Common myeloid progenitor, CD34-positive (primary cell): ENCODE data around the gene DLX4.

Experiments used
- CTCF ChIA-PET: fragments of 350-600 bp; sonication (Branson Sonifier 250); formaldehyde crosslinking; loops from one replicate; lab custom pipeline; 2021; ENCODE audit warnings: antibody characterized with exemption; lab: Charles Lee
- POLR2A ChIA-PET: fragments of 350-600 bp; sonication (Branson Sonifier 250); formaldehyde crosslinking; loops from one replicate; lab custom pipeline; 2021; ENCODE audit warnings: antibody characterized with exemption; lab: Charles Lee
- DNase-seq, 3 donors: peaks; one replicate each; pipeline versions ENCODE4 v3.0.0 to v3.0.0-alpha.2; 2013
- H3K27ac ChIP-seq, 2 experiments: 1 replicate in 1 of 2; 2 replicates in 1 of 2; pipeline ENCODE4 v1.7.0; 2013; ENCODE audit warnings: inconsistent platforms in 2 of 2, low read length in 2 of 2, mild to moderate bottlenecking in 2 of 2, low read depth in 1 of 2, moderate library complexity in 1 of 2; ENCODE audit not compliant: severe bottlenecking in 2 of 2, insufficient read depth in 1 of 2, poor library complexity in 1 of 2
- H3K27me3 ChIP-seq, 5 experiments: replicated peaks in 2 of 5; 1 replicate in 3 of 5; 2 replicates in 2 of 5; pipeline versions ENCODE4 v1.6.1 to v1.7.0; 2013; ENCODE audit warnings: low read length in 4 of 5, mild to moderate bottlenecking in 2 of 5, moderate library complexity in 2 of 5, inconsistent platforms in 1 of 5; ENCODE audit not compliant: insufficient read depth in 5 of 5, control insufficient read depth in 4 of 5
- H3K36me3 ChIP-seq, 4 experiments: 1 replicate in 2 of 4; 2 replicates in 2 of 4; pipeline versions ENCODE4 v1.6.1 to v1.7.0; 2013; ENCODE audit warnings: low read length in 3 of 4, control low read depth in 1 of 4, mild to moderate bottlenecking in 1 of 4; ENCODE audit not compliant: control insufficient read depth in 4 of 4, insufficient read depth in 4 of 4
- H3K4me1 ChIP-seq, 4 experiments: 1 replicate in 3 of 4; 2 replicates in 1 of 4; pipeline versions ENCODE4 v1.6.1 to v1.7.1; 2013; ENCODE audit warnings: low read length in 3 of 4, mild to moderate bottlenecking in 3 of 4, control low read depth in 1 of 4, inconsistent platforms in 1 of 4, moderate library complexity in 1 of 4; ENCODE audit not compliant: control insufficient read depth in 4 of 4, insufficient read depth in 4 of 4; ENCODE audit errors: control extremely low read depth in 1 of 4
- H3K4me3 ChIP-seq, 7 experiments: 1 replicate in 4 of 7; 2 replicates in 3 of 7; pipeline versions ENCODE4 v1.5.1 to v1.7.0; 2013; ENCODE audit warnings: mild to moderate bottlenecking in 7 of 7, low read length in 6 of 7, moderate library complexity in 6 of 7, inconsistent platforms in 2 of 7, low read depth in 2 of 7, control low read depth in 1 of 7; ENCODE audit not compliant: insufficient read depth in 4 of 7, control insufficient read depth in 1 of 7; ENCODE audit errors: extremely low read depth in 1 of 7
- H3K9me3 ChIP-seq, 5 experiments: 1 replicate in 4 of 5; 2 replicates in 1 of 5; pipeline versions ENCODE4 v1.6.1 to v1.7.1; 2013; ENCODE audit warnings: low read length in 4 of 5, mild to moderate bottlenecking in 2 of 5, inconsistent platforms in 1 of 5, low read depth in 1 of 5, moderate library complexity in 1 of 5; ENCODE audit not compliant: control insufficient read depth in 4 of 5, insufficient read depth in 2 of 5; ENCODE audit errors: control extremely low read depth in 1 of 5
- WGBS: methylation state at CpG from one replicate; pipeline ENCODE4 v1.1.5; 2013; ENCODE audit not compliant: insufficient coverage; 5-methylcytosine and 5-hydroxymethylcytosine counted together

Gene DLX4

DNA sequence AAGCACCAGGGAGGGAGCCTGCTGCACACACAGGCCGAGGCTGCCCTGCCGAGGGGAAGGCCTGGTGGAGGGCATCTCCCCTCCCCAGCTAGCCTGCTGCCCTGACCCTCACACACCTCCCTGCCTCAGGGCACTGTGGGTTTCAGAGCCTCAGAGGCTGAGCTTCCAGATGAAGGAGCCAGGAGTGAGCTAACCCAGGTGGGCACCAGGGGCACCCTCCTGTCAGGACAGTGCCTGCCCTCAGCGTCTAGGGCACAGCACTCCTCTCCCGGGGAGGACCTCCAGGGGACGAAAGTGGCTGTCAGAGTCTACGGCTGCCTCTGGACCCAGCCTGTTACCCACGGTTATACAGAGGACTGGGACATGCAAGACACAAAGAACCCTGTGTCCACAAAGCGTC, 22.8 kb upstream of the DLX4 start:
- Histone ChIP-seq H3K36me3 (no peaks in the 10 kb centered on the region), H3K27ac (no peak overlapping the region), H3K9me3 (no peaks in the 10 kb centered on the region), H3K4me3 (no peak overlapping the region), H3K27me3 (peaks cover 4 to 77% (median 20%) of the 10 kb centered on the region in 5 experiments), H3K4me1 (no peaks in the 10 kb centered on the region)
- DNase-seq = no peak
- WGBS = 92% methylated on average over 8 of the region's 8 CpGs
- CTCF ChIA-PET = interaction anchor here (1.0 kb wide), 2 partner anchors 50 to 52 kb away, joined by 3 to 5 read pairs; no protein-coding TSS in a partner anchor
- POLR2A ChIA-PET = interaction anchor here (0.8 kb wide), 1 partner anchor 25 kb away, joined by 3 read pairs; no protein-coding TSS in a partner anchor

- CTCF ChIA-PET = no interaction called here
- peaks cover 4 to 79% (median 25%) of the 10 kb centered on the region in 5 experiments for H3K27me3 ChIP-seq
- no peak overlapping the region for H3K27ac ChIP-seq
- H3K9me3 ChIP-seq = no peaks in the 10 kb centered on the region
- WGBS = 94% methylated on average over 11 of the region's 11 CpGs
- H3K36me3 ChIP-seq = no peaks in the 10 kb centered on the region
- POLR2A ChIA-PET = no interaction called here
- H3K4me3 ChIP-seq = no peak overlapping the region
- DNase-seq = no peak
- no peaks in the 10 kb centered on the region for H3K4me1 ChIP-seq
These were observed 21.9 kb upstream of the DLX4 start for GRCh38 chr17:49946964-49947584.

GRCh38 chr17:49949634-49950033, 19.4 kb upstream of the DLX4 start:
- H3K36me3 ChIP-seq = no peaks in the 10 kb centered on the region
- no peaks in the 10 kb centered on the region for H3K4me1 ChIP-seq
- 100% methylated on average over 2 of the region's 2 CpGs for WGBS
- no peak overlapping the region for H3K4me3 ChIP-seq
- ChIA-PET POLR2A (interaction anchor here (0.6 kb wide), 1 partner anchor 84 kb away, joined by 3 read pairs; no protein-coding TSS in a partner anchor), CTCF (interaction anchor here (1.0 to 7.2 kb wide), 4 partner anchors 24 to 67 kb away, joined by 4 to 91 read pairs (median 7); partner anchors contain the start of gene DLX3)
- DNase-seq = no peak
- H3K27me3 ChIP-seq = peaks cover 0 to 57% (median 25%) of the 10 kb centered on the region in 5 experiments
- H3K9me3 ChIP-seq = no peaks in the 10 kb centered on the region
- H3K27ac ChIP-seq = no peak overlapping the region

- no peaks in the 10 kb centered on the region for H3K9me3 ChIP-seq
- DNase-seq = no peak
- peaks cover 0 to 39% (median 25%) of the 10 kb centered on the region in 5 experiments for H3K27me3 ChIP-seq
- POLR2A ChIA-PET = no interaction called here
- H3K27ac ChIP-seq = no peak overlapping the region
- CTCF ChIA-PET = interaction anchor here (1.0 to 7.2 kb wide), 22 partner anchors 10 to 448 kb away, joined by 3 to 91 read pairs (median 4); partner anchors contain the start of gene DLX3
- no peaks in the 10 kb centered on the region for H3K36me3 ChIP-seq
- 85% methylated on average over 14 of the region's 14 CpGs for WGBS
- no peak overlapping the region for H3K4me3 ChIP-seq
- no peaks in the 10 kb centered on the region for H3K4me1 ChIP-seq
These were observed 17.5 kb upstream of the DLX4 start for GRCh38 chr17:49951362-49952082.

DNA sequence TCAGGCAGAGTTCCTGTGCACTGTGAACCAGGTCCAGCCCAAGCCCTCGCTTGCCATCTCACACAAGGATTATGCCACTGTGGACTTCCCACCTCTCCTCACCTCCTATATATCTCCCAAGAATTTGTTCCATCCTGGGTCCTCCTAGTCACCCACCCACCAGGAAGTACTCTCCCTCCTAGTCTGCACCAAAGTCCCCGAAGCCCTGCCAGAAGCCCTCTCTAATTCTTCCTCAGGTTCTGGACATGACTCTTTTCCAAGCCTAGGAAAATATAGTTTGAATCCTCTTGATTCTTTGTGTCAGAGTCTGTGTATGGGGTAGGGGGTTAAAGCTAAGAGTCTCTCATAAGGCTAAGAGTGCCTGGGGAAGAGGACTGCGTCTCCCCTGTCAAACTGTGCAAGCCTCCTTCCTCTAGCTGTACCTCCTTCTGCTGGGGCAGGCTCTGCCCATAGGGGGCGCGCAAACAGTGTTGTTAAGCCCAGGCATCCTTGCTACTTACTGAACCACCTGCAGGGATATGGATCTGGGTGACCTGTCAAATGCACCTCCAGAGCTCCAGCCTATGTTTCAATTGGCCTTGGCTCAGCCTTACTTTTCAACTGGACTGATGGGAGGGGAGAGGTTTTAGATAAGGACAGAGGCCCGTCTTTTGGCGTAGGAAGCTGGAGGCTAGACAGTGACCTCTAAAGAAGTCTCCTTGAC, 16.6 kb upstream of the DLX4 start:
- ChIA-PET POLR2A (no interaction called here), CTCF (interaction anchor here (0.5 to 7.2 kb wide), 24 partner anchors 11 to 448 kb away, joined by 3 to 91 read pairs (median 4); partner anchors contain the start of gene DLX3)
- Histone ChIP-seq H3K9me3 (no peaks in the 10 kb centered on the region), H3K27ac (no peak overlapping the region), H3K36me3 (no peaks in the 10 kb centered on the region), H3K4me1 (no peaks in the 10 kb centered on the region), H3K27me3 (peaks cover 0 to 39% (median 26%) of the 10 kb centered on the region in 5 experiments), H3K4me3 (no peak overlapping the region)
- peak; percentile 72 to 86 (median 83) for DNase-seq
- 68% methylated on average over 2 of the region's 7 CpGs for WGBS

DNA sequence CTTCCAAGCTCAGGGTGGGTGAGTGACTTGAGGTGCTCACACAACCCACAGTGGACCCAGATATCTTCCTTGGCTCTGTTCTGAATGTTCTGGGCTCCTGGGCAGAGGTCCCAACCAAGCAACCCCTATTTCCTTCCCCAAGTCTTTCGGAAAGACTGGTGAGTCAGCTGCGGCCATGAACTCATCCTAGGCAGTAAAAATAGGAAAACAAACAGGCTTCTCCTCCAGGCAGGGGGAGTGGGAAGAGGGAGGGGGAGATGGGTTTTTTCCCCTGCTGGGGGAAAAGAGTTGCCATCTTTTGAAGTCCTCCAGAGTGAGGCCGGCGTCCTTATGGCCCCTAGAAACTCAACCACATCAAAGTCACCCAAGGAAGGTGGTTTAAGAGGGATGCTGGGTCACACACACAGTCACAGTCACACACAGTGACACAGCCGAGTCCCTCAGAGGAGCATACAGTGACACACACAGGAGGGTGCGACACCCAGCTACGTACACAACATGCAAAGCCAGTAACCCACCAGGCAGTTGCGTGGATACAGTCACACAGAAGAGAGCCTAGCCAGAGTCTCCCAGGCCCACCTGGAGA, 16.0 kb upstream of the DLX4 start:
- Histone ChIP-seq H3K27ac (no peak overlapping the region), H3K27me3 (peaks cover 0 to 37% (median 26%) of the 10 kb centered on the region in 5 experiments), H3K4me1 (no peaks in the 10 kb centered on the region), H3K36me3 (no peaks in the 10 kb centered on the region), H3K9me3 (no peaks in the 10 kb centered on the region), H3K4me3 (no peak overlapping the region)
- POLR2A ChIA-PET = no interaction called here
- DNase-seq = no peak
- CTCF ChIA-PET = interaction anchor here (0.8 to 7.2 kb wide), 18 partner anchors 10 to 387 kb away, joined by 3 to 91 read pairs (median 6); partner anchors contain the start of gene DLX3
- WGBS = no CpG with 5 or more reads among the region's 8 CpGs
